Neutrophil (primary cell): ENCODE data around the gene HELZ.
"Not testable (repeated sequence)": the region's sequence is repeated elsewhere in the genome, so short reads cannot be mapped to it uniquely, and the experiment has no call there.

Source experiments
- H3K27ac ChIP-seq: fragments of 200-600 bp; sonication (generic); 2 replicates; pipeline ENCODE4 v1.5.1; 2016; ENCODE audit warnings: mild to moderate bottlenecking, moderate library complexity
- H3K27me3 ChIP-seq: fragments of 200-600 bp; sonication (generic); 2 replicates; pipeline ENCODE4 v1.6.0; 2016; ENCODE audit warnings: mild to moderate bottlenecking
- H3K36me3 ChIP-seq: fragments of 200-600 bp; sonication (generic); 2 replicates; pipeline ENCODE4 v1.5.1; 2017
- H3K4me1 ChIP-seq, 2 experiments: fragments of 200-600 bp in 1 of 2; sonication (generic) in 1 of 2; 1 replicate in 1 of 2; 2 replicates in 1 of 2; pipeline versions ENCODE4 v1.5.1 to v1.6.1; 2013 to 2016; ENCODE audit warnings: low read depth in 1 of 2, low read length in 1 of 2, mild to moderate bottlenecking in 1 of 2, moderate library complexity in 1 of 2; ENCODE audit not compliant: control insufficient read depth in 1 of 2, insufficient read depth in 1 of 2
- H3K4me3 ChIP-seq, 2 experiments: fragments of 200-600 bp in 1 of 2; sonication (generic) in 1 of 2; 1 replicate in 1 of 2; 2 replicates in 1 of 2; pipeline ENCODE4 v1.5.1; 2013 to 2016; ENCODE audit warnings: low read depth in 1 of 2, low read length in 1 of 2, mild to moderate bottlenecking in 1 of 2, moderate library complexity in 1 of 2
- H3K9me3 ChIP-seq: fragments of 200-600 bp; sonication (generic); 2 replicates; pipeline ENCODE4 v1.5.1; 2016
- TF ChIP-seq, protein P1 (sequence below): fragments of 200-600 bp; sonication (generic); IDR thresholded peaks from 2 replicates; pipeline ENCODE4 v1.5.1; 2016; ENCODE audit warnings: antibody characterized with exemption

The HELZ gene

DNA sequence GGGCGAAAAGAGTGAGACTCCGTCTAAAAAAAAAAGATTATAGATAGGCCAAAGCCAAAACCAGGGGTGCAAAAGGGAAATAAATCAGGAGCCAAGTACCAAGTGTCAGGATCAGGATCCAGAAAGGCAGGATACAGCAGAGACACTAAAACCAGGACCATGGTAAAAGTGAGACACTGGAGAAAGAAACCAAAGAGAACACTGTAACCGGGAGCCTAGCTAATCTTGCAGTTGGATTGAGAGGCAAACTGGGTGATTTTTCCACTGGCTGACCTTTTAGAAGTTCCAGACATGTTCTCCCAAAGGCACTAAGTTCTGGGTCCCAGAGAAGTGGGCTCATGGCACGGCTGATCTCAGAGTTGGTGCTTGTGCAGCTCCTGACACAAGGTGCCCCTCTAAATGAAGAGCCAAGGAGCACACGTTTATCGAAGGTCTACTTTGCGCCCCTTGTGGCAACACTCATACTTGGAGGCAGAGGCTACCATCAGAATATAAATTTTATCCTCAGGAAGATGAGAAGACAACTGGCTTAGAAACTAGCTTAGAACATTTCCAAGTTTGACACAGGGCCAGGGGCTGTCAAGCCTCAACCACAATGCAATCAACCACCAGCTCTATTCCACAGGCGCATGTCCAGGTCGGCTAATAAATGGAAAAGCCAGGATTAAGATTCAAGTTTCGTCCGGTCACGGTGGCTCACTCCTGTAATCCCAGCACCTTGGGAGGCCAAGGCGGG lies 27.5 kb upstream of the HELZ start:
- Histone ChIP-seq H3K4me1 (no peaks in the 10 kb centered on the region), H3K27ac (no peak overlapping the region), H3K36me3 (no peaks in the 10 kb centered on the region), H3K27me3 (no peaks in the 10 kb centered on the region), H3K4me3 (no peak overlapping the region), H3K9me3 (no peaks in the 10 kb centered on the region)
- TF ChIP-seq, protein P1, sequence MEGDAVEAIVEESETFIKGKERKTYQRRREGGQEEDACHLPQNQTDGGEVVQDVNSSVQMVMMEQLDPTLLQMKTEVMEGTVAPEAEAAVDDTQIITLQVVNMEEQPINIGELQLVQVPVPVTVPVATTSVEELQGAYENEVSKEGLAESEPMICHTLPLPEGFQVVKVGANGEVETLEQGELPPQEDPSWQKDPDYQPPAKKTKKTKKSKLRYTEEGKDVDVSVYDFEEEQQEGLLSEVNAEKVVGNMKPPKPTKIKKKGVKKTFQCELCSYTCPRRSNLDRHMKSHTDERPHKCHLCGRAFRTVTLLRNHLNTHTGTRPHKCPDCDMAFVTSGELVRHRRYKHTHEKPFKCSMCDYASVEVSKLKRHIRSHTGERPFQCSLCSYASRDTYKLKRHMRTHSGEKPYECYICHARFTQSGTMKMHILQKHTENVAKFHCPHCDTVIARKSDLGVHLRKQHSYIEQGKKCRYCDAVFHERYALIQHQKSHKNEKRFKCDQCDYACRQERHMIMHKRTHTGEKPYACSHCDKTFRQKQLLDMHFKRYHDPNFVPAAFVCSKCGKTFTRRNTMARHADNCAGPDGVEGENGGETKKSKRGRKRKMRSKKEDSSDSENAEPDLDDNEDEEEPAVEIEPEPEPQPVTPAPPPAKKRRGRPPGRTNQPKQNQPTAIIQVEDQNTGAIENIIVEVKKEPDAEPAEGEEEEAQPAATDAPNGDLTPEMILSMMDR, result no peak

DNA sequence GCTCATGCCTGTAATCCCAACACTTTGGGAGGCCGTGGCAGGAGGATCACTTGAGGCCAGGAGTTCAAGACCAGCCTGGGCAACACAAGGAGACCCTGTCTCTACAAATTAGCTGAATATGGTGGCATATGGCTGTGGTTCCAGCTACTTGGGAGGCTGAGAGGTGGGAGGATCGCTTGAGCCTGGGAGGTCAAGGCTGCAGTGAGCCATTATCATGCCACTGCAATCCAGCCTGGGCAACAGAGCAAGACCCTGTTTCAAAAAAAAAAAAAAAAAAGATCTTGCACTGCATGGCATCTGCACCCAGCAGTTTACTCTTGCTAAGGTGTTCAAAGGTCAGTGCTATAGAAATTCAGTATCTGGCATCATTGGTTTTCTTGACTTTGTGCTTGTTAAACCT lies 26.2 kb upstream of the HELZ start:
- H3K27me3 ChIP-seq, H3K36me3 ChIP-seq, H3K4me3 ChIP-seq, H3K4me1 ChIP-seq, H3K9me3 ChIP-seq, H3K27ac ChIP-seq: not testable (repeated sequence)

DNA sequence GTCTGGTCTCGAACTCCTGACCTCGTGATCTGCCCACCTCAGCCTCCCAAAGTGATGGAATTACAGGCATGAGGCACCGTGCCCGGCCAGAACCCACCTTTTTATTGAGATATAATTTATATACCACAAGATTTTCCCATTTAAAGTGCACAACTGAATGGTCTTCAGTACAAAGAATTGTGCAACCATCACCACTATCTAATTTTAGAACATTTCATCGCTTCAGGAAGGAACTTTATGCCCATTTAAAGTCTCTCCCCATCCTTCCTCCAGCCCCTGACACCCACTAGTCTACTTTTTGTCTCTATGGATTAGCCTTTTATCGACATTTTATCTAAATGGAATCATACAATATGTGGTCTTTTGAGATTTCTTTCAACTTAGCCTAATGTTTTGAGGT lies 25.4 kb upstream of the HELZ start:
- no peaks in the 10 kb centered on the region for H3K36me3 ChIP-seq
- H3K4me3 ChIP-seq, result no peak overlapping the region
- no peaks in the 10 kb centered on the region for H3K27me3 ChIP-seq
- no peaks in the 10 kb centered on the region for H3K9me3 ChIP-seq
- no peak overlapping the region for H3K27ac ChIP-seq
- TF ChIP-seq, protein P1, result no peak
- no peaks in the 10 kb centered on the region for H3K4me1 ChIP-seq

DNA sequence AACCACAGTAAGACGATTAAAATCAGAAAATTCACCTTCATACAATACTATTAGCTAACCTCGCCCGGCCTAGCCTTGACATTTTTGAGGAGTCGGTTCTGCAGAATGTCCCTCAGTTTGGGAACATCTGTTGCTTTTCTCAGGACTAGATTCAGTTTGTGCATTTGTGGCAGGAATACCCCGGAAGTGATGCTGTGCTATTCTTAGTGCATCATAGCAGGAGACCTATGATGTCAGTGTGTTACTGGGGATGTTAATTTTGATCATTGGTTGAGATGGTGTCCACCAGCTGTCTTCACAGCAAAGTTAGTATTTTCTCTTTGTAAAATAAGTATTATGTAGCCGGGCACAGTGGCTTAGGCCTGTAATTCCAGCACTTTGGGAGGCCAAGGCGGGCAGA lies 21.5 kb upstream of the HELZ start:
- no peak overlapping the region for H3K4me3 ChIP-seq
- no peaks in the 10 kb centered on the region for H3K9me3 ChIP-seq
- no peaks in the 10 kb centered on the region for H3K4me1 ChIP-seq
- H3K27ac ChIP-seq, result no peak overlapping the region
- TF ChIP-seq, protein P1, result no peak
- H3K27me3 ChIP-seq, result peaks cover 25% of the 10 kb centered on the region
- no peaks in the 10 kb centered on the region for H3K36me3 ChIP-seq

DNA sequence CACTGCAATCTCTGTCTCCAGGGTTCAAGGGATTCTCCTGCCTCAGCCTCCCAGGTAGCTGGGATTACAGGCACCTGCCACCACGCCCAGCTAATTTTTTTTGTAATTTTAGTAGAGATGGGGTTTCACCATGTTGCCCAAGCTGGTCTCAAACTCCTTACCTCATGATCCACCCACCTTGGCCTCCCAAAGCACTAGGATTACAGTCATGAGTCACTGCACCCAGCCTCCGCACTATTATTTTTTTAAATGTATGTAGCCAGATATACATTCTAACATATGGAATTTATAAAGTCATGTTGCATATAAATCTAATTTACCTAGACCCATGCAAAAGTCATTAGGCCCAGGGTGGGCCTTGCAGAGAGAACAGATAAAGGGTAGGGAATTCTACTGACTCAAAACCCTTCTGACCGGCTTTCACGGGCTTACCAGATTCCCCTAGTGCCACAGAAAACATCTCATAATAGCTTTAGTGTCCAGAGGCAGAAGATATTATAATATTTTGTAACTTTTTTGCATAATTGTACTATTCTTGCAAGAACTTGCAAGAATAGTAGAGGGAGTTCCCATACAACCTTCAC lies 20.5 kb upstream of the HELZ start:
- Histone ChIP-seq H3K27ac (no peak overlapping the region), H3K9me3 (no peaks in the 10 kb centered on the region), H3K27me3 (peaks cover 28% of the 10 kb centered on the region), H3K4me1 (peaks cover 2 to 4% of the 10 kb centered on the region in 2 experiments), H3K36me3 (no peaks in the 10 kb centered on the region), H3K4me3 (no peak overlapping the region)
- TF ChIP-seq, protein P1, result no peak

DNA sequence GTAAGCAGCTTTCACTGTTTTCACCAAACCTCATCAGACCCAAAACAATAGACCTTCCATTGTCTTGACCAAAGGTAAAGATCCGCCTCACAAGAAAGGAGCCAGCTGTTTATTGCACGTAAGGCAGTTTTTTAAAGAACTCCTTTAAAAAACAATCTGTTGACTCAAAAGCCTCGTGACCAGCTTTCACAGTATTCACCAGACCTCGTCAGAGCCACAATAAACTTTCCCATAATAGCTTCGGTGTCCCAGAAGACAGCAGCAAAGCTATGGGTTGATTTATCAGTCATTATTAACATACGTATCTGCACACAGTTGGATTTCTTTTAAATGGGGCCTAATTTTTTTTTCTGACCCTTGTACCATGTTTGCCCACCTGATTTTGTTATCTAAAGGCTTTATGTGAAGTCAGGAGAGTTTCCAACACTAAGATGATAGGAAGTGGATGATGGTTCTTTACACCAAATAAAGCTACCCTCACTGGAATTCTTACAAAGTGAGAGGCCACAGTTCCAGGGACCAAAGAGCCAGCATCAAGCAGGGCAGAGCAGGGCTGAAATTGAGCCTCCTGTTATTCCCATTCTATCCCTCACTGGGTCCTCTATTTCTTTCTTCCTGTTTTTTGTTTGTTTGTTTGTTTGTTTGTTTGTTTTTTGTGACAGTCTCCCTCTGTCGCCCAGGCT lies 17.6 kb upstream of the HELZ start:
- TF ChIP-seq, protein P1, result no peak
- Histone ChIP-seq H3K27ac (no peak overlapping the region), H3K4me3 (no peak overlapping the region), H3K4me1 (peaks cover 23 to 26% of the 10 kb centered on the region in 2 experiments), H3K36me3 (no peaks in the 10 kb centered on the region), H3K9me3 (no peaks in the 10 kb centered on the region), H3K27me3 (peaks cover 28% of the 10 kb centered on the region)
